Endothelial cell of umbilical vein (primary cell): ENCODE results near the gene CCDC138. TPM values are rescaled to one million over a fixed set of nuclear protein-coding genes. Genes with fewer than 3 reads are reported as not detected.

Experiments used
- BruUV-seq: library from RNA; stranded (reverse); fragments of 400-500 nt; replicated peaks from 2 replicates; lab custom pipeline; 2021; lab: Mats Ljungman, UMichigan
- CTCF ChIA-PET: fragments of 300-600, 350-600 bp; sonication (Branson Sonifier 250); formaldehyde crosslinking; loops from one replicate; lab custom pipeline; 2021; ENCODE audit warnings: antibody characterized with exemption, inconsistent platforms; lab: Charles Lee
- POLR2A ChIA-PET: fragments of 300-600, 350-600 bp; sonication (Branson Sonifier 250); formaldehyde crosslinking; loops from one replicate; lab custom pipeline; 2021; ENCODE audit warnings: antibody characterized with exemption, inconsistent platforms; lab: Charles Lee
- DNase-seq: peaks from one replicate; pipeline ENCODE4 v3.0.0-alpha.2; 2011; ENCODE audit warnings: low read depth, low spot score
- FAIRE-seq: peaks from 2 replicates; lab custom pipeline; 2011; peaks lifted over from hg19 to GRCh38; lab: Jason Lieb, UNC
- H2AFZ ChIP-seq: 2 replicates; pipeline ENCODE4 v1.6.0; 2012; ENCODE audit warnings: low read depth, low read length, control low read depth, inconsistent platforms
- H3K27ac ChIP-seq: 2 replicates; pipeline ENCODE4 v1.5.1; 2011; ENCODE audit warnings: low read depth, mild to moderate bottlenecking, control low read depth, low read length, moderate library complexity; ENCODE audit not compliant: insufficient read depth
- H3K27me3 ChIP-seq, 2 experiments: 2 replicates each; pipeline versions ENCODE4 v1.6.0 to v1.6.1; 2011; ENCODE audit warnings: low read length in 2 of 2, mixed read lengths in 1 of 2; ENCODE audit not compliant: control insufficient read depth in 2 of 2, insufficient read depth in 2 of 2
- H3K36me3 ChIP-seq, 2 experiments: 2 replicates in 1 of 2; 3 replicates in 1 of 2; pipeline ENCODE4 v1.5.1; 2011; ENCODE audit warnings: low read length in 2 of 2, mild to moderate bottlenecking in 1 of 2, moderate library complexity in 1 of 2; ENCODE audit not compliant: control insufficient read depth in 2 of 2, insufficient read depth in 2 of 2; ENCODE audit errors: extremely low read depth in 1 of 2
- H3K4me1 ChIP-seq: 3 replicates; pipeline ENCODE4 v1.5.1; 2011; ENCODE audit warnings: mild to moderate bottlenecking, low read length; ENCODE audit not compliant: control insufficient read depth, insufficient read depth; ENCODE audit errors: extremely low read depth
- H3K4me2 ChIP-seq: 2 replicates; pipeline ENCODE4 v1.6.1; 2011; ENCODE audit warnings: low read length, control low read depth, mixed read lengths; ENCODE audit not compliant: insufficient read depth
- H3K4me3 ChIP-seq, 3 experiments: fragments of 200-600 bp in 1 of 3; sonication (generic), shearing (Covaris generic) in 1 of 3; replicated peaks in 1 of 3; 2 replicates each; pipeline ENCODE4 v1.5.1; 2011 to 2016; ENCODE audit warnings: control low read depth in 3 of 3, low read length in 3 of 3, mild to moderate bottlenecking in 2 of 3, inconsistent platforms in 1 of 3, low read depth in 1 of 3, moderate library complexity in 1 of 3; ENCODE audit not compliant: insufficient read depth in 1 of 3
- H3K79me2 ChIP-seq: 2 replicates; pipeline ENCODE4 v1.6.0; 2012; ENCODE audit warnings: low read length, inconsistent platforms; ENCODE audit not compliant: control insufficient read depth, insufficient read depth
- H3K9ac ChIP-seq: replicated peaks from 2 replicates; pipeline ENCODE3; 2011; ENCODE audit warnings: low read length, control low read depth; ENCODE audit not compliant: insufficient read depth; ENCODE audit errors: extremely low read depth
- H3K9me1 ChIP-seq: replicated peaks from 3 replicates; pipeline ENCODE4 v1.6.0; 2011; ENCODE audit warnings: mild to moderate bottlenecking, low read length; ENCODE audit not compliant: control insufficient read depth, insufficient read depth; ENCODE audit errors: extremely low read depth
- H3K9me3 ChIP-seq: replicated peaks from 2 replicates; pipeline ENCODE4 v1.5.1; 2012; ENCODE audit warnings: low read length, inconsistent platforms; ENCODE audit not compliant: control insufficient read depth, insufficient read depth
- H4K20me1 ChIP-seq: replicated peaks from 2 replicates; pipeline ENCODE3; 2011; ENCODE audit warnings: mild to moderate bottlenecking, low read length; ENCODE audit not compliant: control insufficient read depth, insufficient read depth; ENCODE audit errors: extremely low read depth
- EZH2 ChIP-seq: IDR thresholded peaks from 2 replicates; pipeline ENCODE4 v1.6.1; 2012; ENCODE audit warnings: borderline replicate concordance, low read depth, mild to moderate bottlenecking, moderate library complexity, low read length, inconsistent platforms; ENCODE audit not compliant: severe bottlenecking
- FOS ChIP-seq: IDR thresholded peaks from 2 replicates; pipeline ENCODE4 v1.6.1; 2011; ENCODE audit warnings: mild to moderate bottlenecking, low read length, moderate library complexity, borderline replicate concordance; ENCODE audit not compliant: insufficient read depth
- GATA2 ChIP-seq: IDR thresholded peaks from 2 replicates; pipeline ENCODE4 v1.7.0; 2011; ENCODE audit warnings: low read depth, mild to moderate bottlenecking, moderate library complexity, mixed read lengths, low read length; ENCODE audit not compliant: insufficient read length, insufficient read depth
- JUN ChIP-seq: IDR thresholded peaks from 2 replicates; pipeline ENCODE4 v1.6.1; 2011; ENCODE audit warnings: borderline replicate concordance, low read depth; ENCODE audit not compliant: insufficient read length, insufficient read depth
- MYC ChIP-seq: IDR thresholded peaks from one replicate; pipeline ENCODE4 v1.6.1; 2011; ENCODE audit warnings: mild to moderate bottlenecking, low read depth, low read length
- POLR2A ChIP-seq: IDR thresholded peaks from 2 replicates; pipeline ENCODE4 v1.6.1; 2012; ENCODE audit warnings: low read depth, mild to moderate bottlenecking, control low read depth, low read length
- POLR2AphosphoS5 ChIP-seq: IDR thresholded peaks from 2 replicates; pipeline ENCODE4 v1.6.1; 2012; ENCODE audit warnings: low read depth, mild to moderate bottlenecking, control low read depth, low read length, moderate library complexity; ENCODE audit not compliant: insufficient read depth
- dilution Hi-C: fragments of 300-500 bp; cut with MboI; formaldehyde crosslinking; loops from one replicate; pipeline ENCODE4 v1.15.0; 2019; ENCODE audit warnings: low sequenced_read_pairs; ENCODE audit not compliant: extremely low pct_ligation_motif_present
- intact Hi-C: fragments of 100-400 bp; cut with micrococcal nuclease; formaldehyde crosslinking; loops from one replicate; pipeline ENCODE4 v1.10.0; 2022
- polyA plus RNA-seq, 4 experiments: library from polyadenylated mRNA; depleted of rRNA in 3 of 4; stranded (reverse) in 3 of 4; unstranded in 1 of 4; fragments of >200 nt; gene quantifications; 2 replicates each; pipeline versions ENCODE4 v1.2.1 to v1.2.3, GENCODE V29; 2011 to 2012; ENCODE audit warnings: missing spikeins in 1 of 4
- total RNA-seq: library from RNA; stranded (reverse); gene quantifications from 2 replicates; pipeline ENCODE4 v1.2.3, GENCODE V29; 2021
- TF ChIP-seq, protein P1 (sequence below), 2 donors: IDR thresholded peaks; 1 replicate in 1 of 2; 2 replicates in 1 of 2; pipeline ENCODE4 v1.5.1; 2011; ENCODE audit warnings: low read length in 2 of 2, mild to moderate bottlenecking in 2 of 2, moderate library complexity in 2 of 2, control low read depth in 1 of 2, inconsistent platforms in 1 of 2, low read depth in 1 of 2; ENCODE audit not compliant: insufficient read depth in 1 of 2; ENCODE audit errors: extremely low read depth in 1 of 2
- TF ChIP-seq, protein P2 (sequence below): IDR thresholded peaks from 2 replicates; pipeline ENCODE4 v1.6.1; 2011; ENCODE audit not compliant: insufficient read depth, insufficient read length

CCDC138 gene
- total and polyA plus RNA-seq, 2 donors (not counting 3 experiments of a cell fraction or from before 2014, with no cell fraction given) = 1.5 to 10.8 TPM

DNA sequence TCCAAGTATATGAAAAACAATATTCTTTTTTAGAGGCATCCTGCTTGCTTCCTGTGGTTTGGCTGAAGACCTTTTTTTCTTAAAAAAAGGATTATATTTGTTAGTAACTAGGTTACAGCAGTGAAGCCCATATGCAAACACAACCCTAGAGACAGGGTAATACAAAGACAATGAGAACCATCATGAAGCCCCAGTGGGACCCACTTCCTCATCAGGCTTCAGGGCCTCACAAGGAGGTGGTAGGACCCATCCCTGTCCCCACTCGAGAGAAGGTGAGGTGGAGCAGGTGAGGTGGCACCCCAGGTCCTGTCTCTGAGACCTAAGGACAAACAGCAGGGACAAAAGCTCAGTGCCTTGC is 122.1 kb downstream of the CCDC138 start:
- TF ChIP-seq, protein P1, sequence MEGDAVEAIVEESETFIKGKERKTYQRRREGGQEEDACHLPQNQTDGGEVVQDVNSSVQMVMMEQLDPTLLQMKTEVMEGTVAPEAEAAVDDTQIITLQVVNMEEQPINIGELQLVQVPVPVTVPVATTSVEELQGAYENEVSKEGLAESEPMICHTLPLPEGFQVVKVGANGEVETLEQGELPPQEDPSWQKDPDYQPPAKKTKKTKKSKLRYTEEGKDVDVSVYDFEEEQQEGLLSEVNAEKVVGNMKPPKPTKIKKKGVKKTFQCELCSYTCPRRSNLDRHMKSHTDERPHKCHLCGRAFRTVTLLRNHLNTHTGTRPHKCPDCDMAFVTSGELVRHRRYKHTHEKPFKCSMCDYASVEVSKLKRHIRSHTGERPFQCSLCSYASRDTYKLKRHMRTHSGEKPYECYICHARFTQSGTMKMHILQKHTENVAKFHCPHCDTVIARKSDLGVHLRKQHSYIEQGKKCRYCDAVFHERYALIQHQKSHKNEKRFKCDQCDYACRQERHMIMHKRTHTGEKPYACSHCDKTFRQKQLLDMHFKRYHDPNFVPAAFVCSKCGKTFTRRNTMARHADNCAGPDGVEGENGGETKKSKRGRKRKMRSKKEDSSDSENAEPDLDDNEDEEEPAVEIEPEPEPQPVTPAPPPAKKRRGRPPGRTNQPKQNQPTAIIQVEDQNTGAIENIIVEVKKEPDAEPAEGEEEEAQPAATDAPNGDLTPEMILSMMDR (IDR thresholded peaks at IDR 0.05; ENCODE audit: extremely low read depth in 1 of 2, insufficient read depth in 1 of 2, low read depth in 1 of 2, low read length in 2 of 2) = no peak
- no peak for TF ChIP-seq JUN
- no peak for TF ChIP-seq POLR2A
- no peak for TF ChIP-seq FOS
- no peak for TF ChIP-seq EZH2
- no peak for TF ChIP-seq POLR2AphosphoS5
- TF ChIP-seq, protein P2, sequence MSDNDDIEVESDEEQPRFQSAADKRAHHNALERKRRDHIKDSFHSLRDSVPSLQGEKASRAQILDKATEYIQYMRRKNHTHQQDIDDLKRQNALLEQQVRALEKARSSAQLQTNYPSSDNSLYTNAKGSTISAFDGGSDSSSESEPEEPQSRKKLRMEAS = no peak
- no peak for TF ChIP-seq GATA2
- no peak for TF ChIP-seq MYC
- no peak overlapping the region for H3K27ac ChIP-seq
- H2AFZ ChIP-seq = no peak overlapping the region
- intact Hi-C loops = no loop called here
- H3K9me3 ChIP-seq = no peaks in the 10 kb centered on the region
- peaks cover 2 to 9% of the 10 kb centered on the region in 2 experiments for H3K27me3 ChIP-seq
- H4K20me1 ChIP-seq = no peaks in the 10 kb centered on the region
- H3K4me2 ChIP-seq = no peak overlapping the region
- POLR2A ChIA-PET = no interaction called here
- H3K9ac ChIP-seq = no peak overlapping the region
- dilution Hi-C loops = no loop called here
- H3K4me3 ChIP-seq = no peak overlapping the region
- CTCF ChIA-PET = no interaction called here
- H3K4me1 ChIP-seq = no peaks in the 10 kb centered on the region
- H3K79me2 ChIP-seq = no peaks in the 10 kb centered on the region
- no TSS peak for BruUV-seq
- no peak for FAIRE-seq
- H3K9me1 ChIP-seq = no peaks in the 10 kb centered on the region
- no peaks in the 10 kb centered on the region for H3K36me3 ChIP-seq
- DNase-seq = no peak
